Dedifferentiated amniotic fluid mesenchymal stem cell (primary cell): ENCODE results near the gene ENTR1.
A peak's percentile ranks its signal among the peaks of the same experiment; 100 is the strongest.

Experiments
- DNase-seq: peaks from one replicate; pipeline ENCODE4 v3.0.0-alpha.2; 2016; ENCODE audit errors: extremely low spot score

Gene ENTR1

GRCh38 chr9:136410500-136411287 is at the start of gene ENTR1, which contains the start of gene PMPCA:
Gene ENTR1, minus strand, starts transcription at chr9:136410614. Its CDS starts 217 bp downstream, at chr9:136410397.
Gene PMPCA, plus strand, starts transcription at chr9:136410658. Its CDS starts 11 bp downstream, at chr9:136410669.
- DNase-seq, result peak; percentile 88

GRCh38 chr9:136459425-136459824 is 49.0 kb upstream of the ENTR1 start:
- DNase-seq, result no peak

- DNase-seq, result no peak
Measured at GRCh38 chr9:136457326-136457725, 46.9 kb upstream of the ENTR1 start.

- DNase-seq, result no peak
Measured at GRCh38 chr9:136456258-136456657, 45.8 kb upstream of the ENTR1 start.

- no peak for DNase-seq
Measured at GRCh38 chr9:136455043-136456002, 44.9 kb upstream of the ENTR1 start.

GRCh38 chr9:136454026-136454796 is 43.8 kb upstream of the ENTR1 start:
- DNase-seq, result no peak

GRCh38 chr9:136453326-136453725 is 42.9 kb upstream of the ENTR1 start:
- no peak for DNase-seq

- DNase-seq, result no peak
Measured at GRCh38 chr9:136451221-136451877, 40.9 kb upstream of the ENTR1 start.

- DNase-seq, result no peak
Measured at GRCh38 chr9:136448655-136449054, 38.2 kb upstream of the ENTR1 start.

- no peak for DNase-seq
Measured at GRCh38 chr9:136447173-136447778, 36.9 kb upstream of the ENTR1 start.

GRCh38 chr9:136445799-136446198 is 35.4 kb upstream of the ENTR1 start:
- no peak for DNase-seq

- DNase-seq, result no peak
Measured at GRCh38 chr9:136444102-136444501, 33.7 kb upstream of the ENTR1 start.

GRCh38 chr9:136443687-136444086 is 33.3 kb upstream of the ENTR1 start:
- no peak for DNase-seq

GRCh38 chr9:136443087-136443486 is 32.7 kb upstream of the ENTR1 start:
- no peak for DNase-seq

- no peak for DNase-seq
Measured at GRCh38 chr9:136442265-136442664, 31.9 kb upstream of the ENTR1 start.

- DNase-seq, result no peak
Measured at GRCh38 chr9:136441681-136442245, 31.3 kb upstream of the ENTR1 start.

GRCh38 chr9:136441191-136441680 is 30.8 kb upstream of the ENTR1 start:
- no peak for DNase-seq

GRCh38 chr9:136439481-136440408 is 29.3 kb upstream of the ENTR1 start, which contains the start of gene INPP5E:
Gene INPP5E, minus strand, starts transcription at chr9:136439845. Its CDS starts 426 bp downstream, at chr9:136439419.
- DNase-seq, result peak; percentile 30
